ENCODE data around the gene PXDC1.
"Not testable (repeated sequence)": the region's sequence is repeated elsewhere in the genome, so short reads cannot be mapped to it uniquely, and the experiment has no call there.

The PXDC1 gene

GRCh38 chr6:3731700-3732099, 19.8 kb downstream of the PXDC1 start:
- no peak for DNase-seq (ENCODE audit: low spot score)

GRCh38 chr6:3729603-3730344, 21.7 kb downstream of the PXDC1 start:
- no peak for DNase-seq (ENCODE audit: low spot score)

GRCh38 chr6:3727593-3728108, 23.9 kb downstream of the PXDC1 start:
- DNase-seq (ENCODE audit: low spot score): no peak

- no peak for DNase-seq (ENCODE audit: low spot score)
Observed at GRCh38 chr6:3727036-3727435, 24.5 kb downstream of the PXDC1 start.

- no peak for DNase-seq (ENCODE audit: low spot score)
Observed at GRCh38 chr6:3726421-3726820, 25.1 kb downstream of the PXDC1 start.

- peak; percentile 44 for DNase-seq (ENCODE audit: low spot score)
Observed at GRCh38 chr6:3725145-3726047, 26.1 kb downstream of the PXDC1 start.

GRCh38 chr6:3724451-3725144, 26.9 kb downstream of the PXDC1 start:
- DNase-seq (ENCODE audit: low spot score): peak; percentile 55

GRCh38 chr6:3723966-3724365, 27.5 kb downstream of the PXDC1 start:
- peak; percentile 20 for DNase-seq (ENCODE audit: low spot score)

GRCh38 chr6:3723251-3723650, 28.3 kb downstream of the PXDC1 start:
- DNase-seq (ENCODE audit: low spot score): no peak

- no peak for DNase-seq (ENCODE audit: low spot score)
Observed at GRCh38 chr6:3722785-3723184, 28.7 kb downstream of the PXDC1 start.

GRCh38 chr6:3721810-3722621, 29.5 kb downstream of the PXDC1 start:
- DNase-seq (ENCODE audit: low spot score): peak; percentile 43

- DNase-seq (ENCODE audit: low spot score): not testable (repeated sequence)
Observed at GRCh38 chr6:3720770-3721169, 30.7 kb downstream of the PXDC1 start.

GRCh38 chr6:3719462-3720308, 31.8 kb downstream of the PXDC1 start:
- DNase-seq (ENCODE audit: low spot score): no peak

- DNase-seq (ENCODE audit: low spot score): no peak
Observed at GRCh38 chr6:3718407-3718806, 33.1 kb downstream of the PXDC1 start.

- no peak for DNase-seq (ENCODE audit: low spot score)
Observed at GRCh38 chr6:3715285-3715684, 36.2 kb downstream of the PXDC1 start.

- no peak for DNase-seq (ENCODE audit: low spot score)
Observed at GRCh38 chr6:3714768-3715167, 36.7 kb downstream of the PXDC1 start.

- no peak for DNase-seq (ENCODE audit: low spot score)
Observed at GRCh38 chr6:3714111-3714510, 37.4 kb downstream of the PXDC1 start.

- no peak for DNase-seq (ENCODE audit: low spot score)
Observed at GRCh38 chr6:3712827-3713665, 38.5 kb downstream of the PXDC1 start.

- DNase-seq (ENCODE audit: low spot score): no peak
Observed at GRCh38 chr6:3711776-3712175, 39.7 kb downstream of the PXDC1 start.

GRCh38 chr6:3710403-3710802, 41.1 kb downstream of the PXDC1 start:
- no peak for DNase-seq (ENCODE audit: low spot score)
